ENCODE data around the gene NDUFV1.
"Not testable (repeated sequence)": the region's sequence is repeated elsewhere in the genome, so short reads cannot be mapped to it uniquely, and the experiment has no call there.

- TF ChIP-seq, protein P1, sequence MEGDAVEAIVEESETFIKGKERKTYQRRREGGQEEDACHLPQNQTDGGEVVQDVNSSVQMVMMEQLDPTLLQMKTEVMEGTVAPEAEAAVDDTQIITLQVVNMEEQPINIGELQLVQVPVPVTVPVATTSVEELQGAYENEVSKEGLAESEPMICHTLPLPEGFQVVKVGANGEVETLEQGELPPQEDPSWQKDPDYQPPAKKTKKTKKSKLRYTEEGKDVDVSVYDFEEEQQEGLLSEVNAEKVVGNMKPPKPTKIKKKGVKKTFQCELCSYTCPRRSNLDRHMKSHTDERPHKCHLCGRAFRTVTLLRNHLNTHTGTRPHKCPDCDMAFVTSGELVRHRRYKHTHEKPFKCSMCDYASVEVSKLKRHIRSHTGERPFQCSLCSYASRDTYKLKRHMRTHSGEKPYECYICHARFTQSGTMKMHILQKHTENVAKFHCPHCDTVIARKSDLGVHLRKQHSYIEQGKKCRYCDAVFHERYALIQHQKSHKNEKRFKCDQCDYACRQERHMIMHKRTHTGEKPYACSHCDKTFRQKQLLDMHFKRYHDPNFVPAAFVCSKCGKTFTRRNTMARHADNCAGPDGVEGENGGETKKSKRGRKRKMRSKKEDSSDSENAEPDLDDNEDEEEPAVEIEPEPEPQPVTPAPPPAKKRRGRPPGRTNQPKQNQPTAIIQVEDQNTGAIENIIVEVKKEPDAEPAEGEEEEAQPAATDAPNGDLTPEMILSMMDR (conservative IDR thresholded peaks at IDR 0.05) = not testable (repeated sequence)
- not testable (repeated sequence) for TF ChIP-seq ZFX (IDR thresholded peaks at IDR 0.05)
Measured at GRCh38 chr11:67621928-67622327, 15.2 kb downstream of the NDUFV1 start.
